Femur (tissue), 1 donor: ENCODE measurements around the gene NOTUM.

ENCODE experiments used
- DNase-seq: peaks from one replicate; pipeline ENCODE4 v3.0.0-alpha.2; 2017

NOTUM gene

GRCh38 chr17:81976332-81977210 lies 15.6 kb upstream of the NOTUM start:
- DNase-seq = no peak

- no peak for DNase-seq
These were observed 12.4 kb upstream of the NOTUM start for GRCh38 chr17:81973432-81973831.

DNA sequence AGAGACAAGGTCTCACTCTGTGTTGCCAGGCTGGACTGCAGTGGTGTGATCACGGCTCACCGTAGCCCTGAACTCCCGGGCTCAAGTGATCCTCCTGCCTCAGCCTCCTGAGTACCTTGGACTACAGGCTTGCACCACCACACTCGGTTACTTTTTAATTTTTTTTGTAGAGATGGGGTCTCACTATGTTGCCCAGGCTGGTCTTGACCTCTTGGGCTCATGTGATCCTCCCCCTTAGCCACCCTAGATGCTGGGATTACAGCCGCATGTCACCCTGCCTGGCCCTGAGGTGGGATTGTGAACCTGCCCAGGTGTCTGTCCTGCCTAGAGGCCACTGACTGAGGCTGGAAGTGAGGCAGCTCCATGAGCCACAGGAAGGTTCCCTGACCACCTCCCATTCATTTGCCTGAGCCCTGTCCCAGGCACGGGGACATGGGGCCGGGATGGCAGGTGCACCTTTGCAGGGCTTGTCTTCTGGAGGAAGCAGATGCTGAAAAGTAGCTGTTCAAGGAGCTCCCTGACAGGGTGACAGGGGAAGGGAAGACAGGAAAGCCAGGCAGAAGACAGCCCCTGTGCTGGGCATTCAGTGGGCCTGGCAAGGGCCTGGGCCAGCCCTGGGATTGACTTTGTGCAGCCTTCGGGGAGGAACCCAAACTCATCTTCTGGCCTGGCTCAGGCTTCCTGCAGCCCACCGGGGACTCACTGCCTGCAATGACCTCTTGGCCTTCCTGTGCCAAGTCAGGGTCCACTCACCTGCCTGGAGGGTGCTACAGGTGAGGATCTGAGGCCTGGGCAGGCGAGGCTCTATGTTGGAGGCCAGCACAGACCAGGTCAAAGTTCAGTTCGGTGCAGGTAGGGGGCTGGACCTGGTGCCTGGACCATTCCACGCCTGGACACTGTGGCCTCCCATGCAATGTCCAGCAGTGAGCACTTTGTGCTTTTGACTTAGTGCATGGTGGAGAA lies 8.1 kb upstream of the NOTUM start:
- no peak for DNase-seq

DNA sequence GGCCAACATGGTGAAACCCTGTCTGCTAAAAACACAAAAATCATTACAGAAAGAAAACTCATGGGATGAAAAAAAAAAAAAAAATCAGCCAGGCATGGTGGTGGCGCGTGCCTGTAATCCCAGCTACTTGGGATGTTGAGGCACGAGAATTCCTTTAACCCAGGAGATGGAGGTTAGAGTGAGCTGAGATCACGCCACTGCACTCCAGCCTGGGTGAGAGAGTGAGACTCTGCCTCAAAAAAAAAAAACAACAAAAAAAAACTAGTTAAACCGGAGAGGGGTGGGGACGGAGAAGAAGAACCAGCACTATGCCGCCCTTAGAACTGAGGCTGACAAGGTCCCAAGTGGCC lies 7.4 kb upstream of the NOTUM start:
- DNase-seq = no peak

- DNase-seq = peak; percentile 91
These were observed 6.8 kb upstream of the NOTUM start for GRCh38 chr17:81967533-81968395.

DNA sequence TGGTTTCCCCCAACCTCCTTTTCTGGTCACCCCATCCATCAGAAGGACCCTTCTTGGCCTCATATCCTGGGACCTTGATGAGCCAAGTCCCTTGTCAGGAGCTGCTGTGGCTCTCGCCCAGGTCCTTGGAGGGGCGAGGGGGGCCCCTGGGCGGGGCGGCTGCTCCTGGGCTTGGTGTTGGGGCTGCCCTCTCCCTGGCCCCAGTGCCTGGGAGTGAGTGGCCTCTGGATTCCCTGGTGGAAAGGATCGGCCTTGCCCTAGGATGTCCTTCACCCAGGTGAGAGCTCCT lies 6.2 kb upstream of the NOTUM start:
- DNase-seq = no peak

- DNase-seq = peak; percentile 85
These were observed 5.6 kb upstream of the NOTUM start for GRCh38 chr17:81966343-81967243.

- DNase-seq = no peak
These were observed 3.3 kb upstream of the NOTUM start for GRCh38 chr17:81964081-81964849.

- DNase-seq = peak; percentile 57
These were observed 1.8 kb upstream of the NOTUM start for GRCh38 chr17:81962499-81963441.

- no peak for DNase-seq
These were observed 823 bp upstream of the NOTUM start for GRCh38 chr17:81961521-81962498.

- no peak for DNase-seq
These were observed 643 bp downstream of the NOTUM start for GRCh38 chr17:81960130-81960958.

DNA sequence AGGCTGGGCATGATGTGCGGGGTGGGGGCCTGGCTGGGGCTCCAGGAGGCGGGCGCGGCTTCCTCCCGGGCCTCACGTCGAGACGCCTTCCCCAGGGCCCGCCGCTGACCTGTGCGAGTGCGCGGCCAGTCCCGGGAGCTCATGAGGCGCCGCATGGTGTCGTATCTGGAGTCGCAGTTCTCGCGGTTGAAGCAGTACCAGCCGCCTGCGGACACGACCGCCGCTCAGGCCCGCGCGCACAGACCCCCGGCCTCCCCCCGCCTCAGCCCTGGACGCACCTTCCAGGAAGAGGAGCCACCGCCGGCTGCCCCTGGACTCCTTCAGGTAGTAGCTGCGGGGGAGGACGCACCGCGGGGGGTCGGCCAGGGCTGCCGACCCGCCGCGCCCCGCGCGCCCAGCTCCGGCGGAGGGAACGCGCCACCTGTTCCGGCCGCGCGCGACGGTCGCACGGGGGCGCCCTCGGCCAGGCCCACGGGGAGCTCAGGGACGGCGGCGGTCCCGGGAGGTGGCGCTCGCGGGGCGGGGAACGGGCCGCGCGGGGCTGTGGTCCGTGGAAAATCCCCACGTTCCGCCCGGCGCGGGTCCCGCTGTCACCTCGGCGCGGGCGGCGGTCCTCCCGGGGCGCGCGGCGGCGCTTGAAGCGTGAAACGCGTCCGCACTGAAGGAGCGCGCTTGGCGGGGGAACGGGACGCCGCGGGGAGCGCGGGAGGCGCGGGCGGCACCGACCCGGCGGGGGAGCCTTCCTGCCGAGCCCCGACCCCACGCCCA lies 1.4 kb downstream of the NOTUM start:
- DNase-seq = peak; percentile 73

GRCh38 chr17:81958633-81959342 lies 2.2 kb downstream of the NOTUM start:
- no peak for DNase-seq

GRCh38 chr17:81957691-81958432 lies 3.1 kb downstream of the NOTUM start:
- DNase-seq = no peak
